CD4-positive, CD25-positive, alpha-beta regulatory T cell (primary cell): ENCODE results near the gene FBXL15. TPM values are rescaled to one million over a fixed set of nuclear protein-coding genes. Genes with fewer than 3 reads are reported as not detected.

Experiments used
- ATAC-seq, 2 donors: fragments of 150-1000 bp; cut with Tn5 transposase; one replicate each; pipeline ENCODE4 v1.10.0; 2021; ENCODE audit warnings: low read depth in 2 of 2, moderate number of reproducible peaks in 2 of 2, moderate library complexity in 1 of 2
- DNase-seq, 3 donors: peaks; one replicate each; pipeline versions ENCODE4 v3.0.0 to v3.0.0-alpha.2; 2012 to 2022; ENCODE audit warnings: mixed read lengths in 1 of 3
- H3K27ac ChIP-seq: one replicate; pipeline ENCODE4 v1.7.0; 2013; ENCODE audit warnings: mild to moderate bottlenecking, low read length; ENCODE audit not compliant: insufficient read depth, poor library complexity, severe bottlenecking
- H3K27me3 ChIP-seq: one replicate; pipeline ENCODE4 v1.7.0; 2013; ENCODE audit warnings: low read length; ENCODE audit not compliant: control insufficient read depth, insufficient read depth
- H3K36me3 ChIP-seq: one replicate; pipeline ENCODE4 v1.7.0; 2013; ENCODE audit warnings: mild to moderate bottlenecking, low read length, moderate library complexity; ENCODE audit not compliant: control insufficient read depth, insufficient read depth
- H3K4me1 ChIP-seq: 2 replicates; pipeline ENCODE4 v1.7.0; 2013; ENCODE audit warnings: mild to moderate bottlenecking, low read length; ENCODE audit not compliant: insufficient read depth, control insufficient read depth, poor library complexity, severe bottlenecking
- H3K4me3 ChIP-seq: one replicate; pipeline ENCODE4 v1.7.0; 2013; ENCODE audit warnings: low read depth, mild to moderate bottlenecking, low read length, moderate library complexity
- H3K9me3 ChIP-seq, 2 experiments: 1 replicate in 1 of 2; 2 replicates in 1 of 2; pipeline ENCODE4 v1.7.0; 2013; ENCODE audit warnings: low read length in 2 of 2, mild to moderate bottlenecking in 1 of 2, moderate library complexity in 1 of 2; ENCODE audit not compliant: control insufficient read depth in 2 of 2
- H3K27ac Mint-ChIP-seq, 3 donors: one replicate each; pipeline ENCODE4 v1.8.0; 2020 to 2022; ENCODE audit warnings: mild to moderate bottlenecking in 3 of 3, mixed read lengths in 3 of 3, moderate library complexity in 2 of 3
- H3K27me3 Mint-ChIP-seq: one replicate; pipeline ENCODE4 v1.8.0; 2022; ENCODE audit warnings: mild to moderate bottlenecking, mixed read lengths
- H3K36me3 Mint-ChIP-seq: one replicate; pipeline ENCODE4 v1.8.0; 2020; ENCODE audit warnings: mixed read lengths
- H3K4me1 Mint-ChIP-seq, 4 donors: one replicate each; pipeline ENCODE4 v1.8.0; 2020 to 2022; ENCODE audit warnings: mixed read lengths in 4 of 4, mild to moderate bottlenecking in 1 of 4
- H3K4me3 Mint-ChIP-seq, 4 donors: one replicate each; pipeline ENCODE4 v1.8.0; 2020 to 2022; ENCODE audit warnings: mild to moderate bottlenecking in 4 of 4, mixed read lengths in 4 of 4, moderate library complexity in 3 of 4
- H3K9me3 Mint-ChIP-seq, 7 donors: one replicate each; pipeline ENCODE4 v1.8.0; 2020 to 2022; ENCODE audit warnings: mixed read lengths in 7 of 7, mild to moderate bottlenecking in 3 of 7, moderate library complexity in 2 of 7
- polyA plus RNA-seq, 4 donors: library from polyadenylated mRNA; unstranded; fragments of 300-500 nt; fragmentation: Illumina TruSeq; gene quantifications; one replicate each; pipeline ENCODE4 v1.2.3, GENCODE V29; 2021
- total RNA-seq: library from RNA; stranded (reverse); gene quantifications from one replicate; pipeline ENCODE4 v1.2.3, GENCODE V29; 2022

The FBXL15 gene
- total and polyA plus RNA-seq, 5 donors from 2014 or later = 12.8 to 40.1 (median 29.7) TPM

- ATAC-seq = no peak
- H3K4me1 Mint-ChIP-seq = peaks cover 4 to 50% (median 24%) of the 10 kb centered on the region in 4 donors
- H3K36me3 Mint-ChIP-seq = no peaks in the 10 kb centered on the region
- H3K4me3 Mint-ChIP-seq = peak overlapping the region; percentile 94 to 97 (median 96)
- H3K4me3 ChIP-seq = peak overlapping the region; percentile 97
- H3K27ac Mint-ChIP-seq = peak overlapping the region; percentile 99 to 100 (median 100)
- H3K27me3 Mint-ChIP-seq = peaks cover 18% of the 10 kb centered on the region
- no peaks in the 10 kb centered on the region for H3K27me3 ChIP-seq
- H3K36me3 ChIP-seq = peaks cover 11% of the 10 kb centered on the region
- no peaks in the 10 kb centered on the region for H3K9me3 Mint-ChIP-seq
- peak overlapping the region; percentile 100 for H3K27ac ChIP-seq
- H3K4me1 ChIP-seq = peaks cover 44% of the 10 kb centered on the region
- no peak for DNase-seq
- no peaks in the 10 kb centered on the region for H3K9me3 ChIP-seq
These were observed 25.7 kb upstream of the FBXL15 start for GRCh38 chr10:102394801-102395399.

- peak; percentile 86 to 90 (median 89) for DNase-seq
- Histone ChIP-seq H3K4me1 (peaks cover 51% of the 10 kb centered on the region), H3K4me3 (peak within 1 kb of the TSS; percentile 97), H3K27me3 (no peaks in the 10 kb centered on the region), H3K36me3 (peaks cover 15% of the 10 kb centered on the region), H3K27ac (peak within 1 kb of the TSS; percentile 100), H3K9me3 (no peaks in the 10 kb centered on the region)
- peak; percentile 30 to 36 for ATAC-seq
- peak within 1 kb of the TSS; percentile 94 to 97 (median 96) for H3K4me3 Mint-ChIP-seq
- peaks cover 4 to 57% (median 27%) of the 10 kb centered on the region in 4 donors for H3K4me1 Mint-ChIP-seq
- peaks cover 18% of the 10 kb centered on the region for H3K27me3 Mint-ChIP-seq
- H3K9me3 Mint-ChIP-seq = no peaks in the 10 kb centered on the region
- no peaks in the 10 kb centered on the region for H3K36me3 Mint-ChIP-seq
- H3K27ac Mint-ChIP-seq = peak within 1 kb of the TSS; percentile 99 to 100 (median 100)
These were observed 25.0 kb upstream of the FBXL15 start, which contains the start of gene NFKB2 for GRCh38 chr10:102395400-102396316. NFKB2 (plus strand) TSS chr10:102395705; CDS start chr10:102395960, 255 bp downstream.

DNA sequence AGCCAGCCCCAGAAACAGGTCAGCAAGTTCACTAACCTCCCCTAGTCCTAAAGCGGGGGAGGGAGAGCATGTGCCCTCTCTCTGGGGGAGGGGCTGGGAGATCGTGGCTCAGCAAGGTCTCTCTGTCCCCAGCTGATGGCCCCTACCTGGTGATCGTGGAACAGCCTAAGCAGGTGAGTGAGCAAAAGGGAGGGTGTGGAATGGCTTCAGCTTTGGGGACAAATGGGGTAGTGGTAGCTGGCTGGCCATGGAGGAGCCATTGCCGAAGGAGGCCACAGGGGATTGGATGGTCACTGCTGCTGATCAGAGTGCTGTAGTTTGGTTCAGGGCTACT lies 24.4 kb upstream of the FBXL15 start:
- Mint-ChIP-seq H3K27me3 (peaks cover 18% of the 10 kb centered on the region), H3K36me3 (no peaks in the 10 kb centered on the region), H3K27ac (peak overlapping the region; percentile 96 to 100 (median 100)), H3K4me1 (peaks cover 4 to 57% (median 27%) of the 10 kb centered on the region in 4 donors), H3K4me3 (peak overlapping the region; percentile 94 to 97 (median 96)), H3K9me3 (no peaks in the 10 kb centered on the region)
- Histone ChIP-seq H3K36me3 (peaks cover 20% of the 10 kb centered on the region), H3K27me3 (no peaks in the 10 kb centered on the region), H3K9me3 (no peaks in the 10 kb centered on the region), H3K4me3 (peak overlapping the region; percentile 78), H3K4me1 (peaks cover 51% of the 10 kb centered on the region), H3K27ac (peak overlapping the region; percentile 100)
- ATAC-seq (no peak), DNase-seq (no peak)

GRCh38 chr10:102396730-102397151 lies 23.9 kb upstream of the FBXL15 start:
- H3K4me1 ChIP-seq = peaks cover 51% of the 10 kb centered on the region
- peak overlapping the region; percentile 94 to 97 (median 96) for H3K4me3 Mint-ChIP-seq
- no peaks in the 10 kb centered on the region for H3K9me3 ChIP-seq
- H3K27me3 ChIP-seq = no peaks in the 10 kb centered on the region
- peak overlapping the region; percentile 96 to 100 (median 100) for H3K27ac Mint-ChIP-seq
- peak overlapping the region; percentile 78 for H3K4me3 ChIP-seq
- H3K9me3 Mint-ChIP-seq = no peaks in the 10 kb centered on the region
- no peaks in the 10 kb centered on the region for H3K36me3 Mint-ChIP-seq
- ATAC-seq (no peak), DNase-seq (no peak)
- peaks cover 23% of the 10 kb centered on the region for H3K36me3 ChIP-seq
- H3K27ac ChIP-seq = peak overlapping the region; percentile 100
- peaks cover 4 to 57% (median 27%) of the 10 kb centered on the region in 4 donors for H3K4me1 Mint-ChIP-seq
- H3K27me3 Mint-ChIP-seq = peaks cover 18% of the 10 kb centered on the region

DNA sequence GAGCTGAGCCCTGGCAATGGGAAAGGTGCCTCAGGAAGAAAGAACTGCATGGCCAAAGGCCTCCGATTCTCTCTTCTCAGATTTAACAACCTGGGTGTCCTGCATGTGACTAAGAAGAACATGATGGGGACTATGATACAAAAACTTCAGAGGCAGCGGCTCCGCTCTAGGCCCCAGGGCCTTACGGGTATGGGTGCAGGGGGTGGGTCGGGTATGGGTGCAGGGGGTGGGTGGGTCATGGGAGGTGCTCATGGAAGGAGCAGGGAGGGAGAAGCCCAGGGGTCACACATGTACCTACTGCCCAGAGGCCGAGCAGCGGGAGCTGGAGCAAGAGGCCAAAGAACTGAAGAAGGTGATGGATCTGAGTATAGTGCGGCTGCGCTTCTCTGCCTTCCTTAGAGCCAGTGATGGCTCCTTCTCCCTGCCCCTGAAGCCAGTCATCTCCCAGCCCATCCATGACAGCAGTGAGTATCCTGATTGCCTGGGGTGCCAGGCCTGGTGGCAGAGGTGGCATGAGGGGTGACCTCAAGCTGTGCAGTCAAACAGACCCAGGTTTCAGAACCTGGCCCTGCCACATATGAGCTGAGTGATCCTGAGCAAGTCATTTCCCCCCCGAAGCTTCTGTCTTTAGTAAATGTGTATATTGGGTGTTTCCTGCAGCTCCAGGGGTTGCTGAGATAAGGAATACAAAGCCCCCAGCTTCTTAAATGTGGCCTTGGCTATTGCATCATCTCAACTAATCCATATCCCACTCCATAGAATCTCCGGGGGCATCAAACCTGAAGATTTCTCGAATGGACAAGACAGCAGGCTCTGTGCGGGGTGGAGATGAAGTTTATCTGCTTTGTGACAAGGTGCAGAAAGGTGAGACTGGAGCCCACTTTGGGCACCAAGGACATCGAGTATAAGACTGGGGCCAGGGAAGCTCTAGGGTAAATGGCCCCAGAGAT lies 23.1 kb upstream of the FBXL15 start:
- H3K27me3 ChIP-seq = no peaks in the 10 kb centered on the region
- peaks cover 18% of the 10 kb centered on the region for H3K27me3 Mint-ChIP-seq
- no peaks in the 10 kb centered on the region for H3K9me3 ChIP-seq
- H3K27ac Mint-ChIP-seq = peak overlapping the region; percentile 83 to 100 (median 100)
- DNase-seq (no peak), ATAC-seq (no peak)
- H3K4me3 Mint-ChIP-seq = peak overlapping the region; percentile 79 to 97 (median 96)
- H3K4me1 ChIP-seq = peaks cover 51% of the 10 kb centered on the region
- H3K36me3 ChIP-seq = peaks cover 23% of the 10 kb centered on the region
- H3K27ac ChIP-seq = peak overlapping the region; percentile 100
- no peaks in the 10 kb centered on the region for H3K9me3 Mint-ChIP-seq
- no peak overlapping the region for H3K4me3 ChIP-seq
- peaks cover 4 to 57% (median 27%) of the 10 kb centered on the region in 4 donors for H3K4me1 Mint-ChIP-seq
- H3K36me3 Mint-ChIP-seq = no peaks in the 10 kb centered on the region

DNA sequence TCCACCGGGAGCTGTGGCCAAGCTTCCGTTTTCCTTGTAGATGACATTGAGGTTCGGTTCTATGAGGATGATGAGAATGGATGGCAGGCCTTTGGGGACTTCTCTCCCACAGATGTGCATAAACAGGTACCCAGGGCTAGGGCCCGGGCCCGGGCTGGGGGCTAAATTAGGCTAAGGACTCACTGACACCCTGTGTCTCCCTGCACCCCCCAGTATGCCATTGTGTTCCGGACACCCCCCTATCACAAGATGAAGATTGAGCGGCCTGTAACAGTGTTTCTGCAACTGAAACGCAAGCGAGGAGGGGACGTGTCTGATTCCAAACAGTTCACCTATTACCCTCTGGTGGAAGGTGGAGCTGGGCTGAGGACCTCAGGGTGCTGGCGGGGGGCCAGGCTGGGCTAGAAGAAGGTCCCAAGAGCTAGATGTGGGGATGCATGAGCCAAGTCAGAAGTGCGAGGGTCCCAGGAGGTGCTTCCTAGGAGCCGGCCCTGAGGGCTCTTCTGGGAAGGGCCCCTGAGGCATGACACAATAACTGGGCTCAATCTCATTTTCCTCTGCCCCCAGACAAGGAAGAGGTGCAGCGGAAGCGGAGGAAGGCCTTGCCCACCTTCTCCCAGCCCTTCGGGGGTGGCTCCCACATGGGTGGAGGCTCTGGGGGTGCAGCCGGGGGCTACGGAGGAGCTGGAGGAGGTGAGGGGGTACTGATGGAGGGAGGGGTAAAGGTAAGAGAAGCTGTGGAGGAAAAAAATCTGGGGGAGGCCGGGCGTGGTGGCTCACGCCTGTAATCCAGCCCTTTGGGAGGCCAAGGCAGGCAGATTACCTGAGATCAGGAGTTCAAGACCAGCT lies 22.2 kb upstream of the FBXL15 start:
- H3K9me3 Mint-ChIP-seq = no peaks in the 10 kb centered on the region
- no peak for ATAC-seq
- H3K4me1 ChIP-seq = peaks cover 50% of the 10 kb centered on the region
- DNase-seq = no peak
- H3K9me3 ChIP-seq = no peaks in the 10 kb centered on the region
- H3K36me3 ChIP-seq = peaks cover 23% of the 10 kb centered on the region
- peak overlapping the region in 2 of 3 donors; percentile 87 to 96 for H3K27ac Mint-ChIP-seq
- peak overlapping the region; percentile 77 to 96 (median 88) for H3K4me3 Mint-ChIP-seq
- H3K4me3 ChIP-seq = no peak overlapping the region
- no peaks in the 10 kb centered on the region for H3K36me3 Mint-ChIP-seq
- peaks cover 13% of the 10 kb centered on the region for H3K27me3 Mint-ChIP-seq
- peak overlapping the region; percentile 92 for H3K27ac ChIP-seq
- H3K4me1 Mint-ChIP-seq = peaks cover 4 to 50% (median 25%) of the 10 kb centered on the region in 4 donors
- no peaks in the 10 kb centered on the region for H3K27me3 ChIP-seq
